Keratinocyte (primary cell): ENCODE measurements around the gene CAMKMT. TPM values are rescaled to one million over a fixed set of nuclear protein-coding genes. Genes with fewer than 3 reads are reported as not detected.

Experiments used
- DNase-seq: peaks from one replicate; pipeline ENCODE4 v3.0.0-alpha.2; 2011; ENCODE audit warnings: low read depth, missing footprints, low spot score
- FAIRE-seq: peaks from 2 replicates; lab custom pipeline; 2011; peaks lifted over from hg19 to GRCh38; lab: Jason Lieb, UNC
- H2AFZ ChIP-seq: 2 replicates; pipeline ENCODE4 v1.6.0; 2012; ENCODE audit warnings: low read length, control low read depth, inconsistent platforms; ENCODE audit not compliant: control insufficient read depth
- H3K27ac ChIP-seq: 2 replicates; pipeline ENCODE4 v1.5.1; 2011; ENCODE audit warnings: low read length; ENCODE audit not compliant: control insufficient read depth, insufficient read depth
- H3K27me3 ChIP-seq: 3 replicates; pipeline ENCODE4 v1.6.0; 2011; ENCODE audit warnings: low read length; ENCODE audit not compliant: control insufficient read depth, insufficient read depth; ENCODE audit errors: extremely low read depth
- H3K36me3 ChIP-seq, 2 experiments: 2 replicates in 1 of 2; 3 replicates in 1 of 2; pipeline ENCODE4 v1.5.1; 2011; ENCODE audit warnings: low read length in 2 of 2, mild to moderate bottlenecking in 1 of 2; ENCODE audit not compliant: control insufficient read depth in 2 of 2, insufficient read depth in 2 of 2; ENCODE audit errors: extremely low read depth in 1 of 2
- H3K4me1 ChIP-seq: 3 replicates; pipeline ENCODE4 v1.5.1; 2011; ENCODE audit warnings: low read length; ENCODE audit not compliant: control insufficient read depth, insufficient read depth; ENCODE audit errors: extremely low read depth
- H3K4me2 ChIP-seq: 3 replicates; pipeline ENCODE4 v1.6.0; 2011; ENCODE audit warnings: low read depth, low read length; ENCODE audit not compliant: control insufficient read depth, insufficient read depth; ENCODE audit errors: extremely low read depth
- H3K4me3 ChIP-seq, 3 experiments: fragments of 200-600 bp in 1 of 3; sonication (generic) in 1 of 3; 2 replicates in 2 of 3; 3 replicates in 1 of 3; pipeline ENCODE4 v1.5.1; 2011 to 2016; ENCODE audit warnings: low read length in 3 of 3, mild to moderate bottlenecking in 3 of 3, control low read depth in 2 of 3, inconsistent platforms in 1 of 3, low read depth in 1 of 3, mixed read lengths in 1 of 3, mixed run types in 1 of 3, moderate library complexity in 1 of 3; ENCODE audit not compliant: control insufficient read depth in 2 of 3, insufficient read depth in 2 of 3; ENCODE audit errors: extremely low read depth in 1 of 3
- H3K79me2 ChIP-seq: 2 replicates; pipeline ENCODE4 v1.6.0; 2012; ENCODE audit warnings: low read length; ENCODE audit not compliant: control insufficient read depth, insufficient read depth
- H3K9ac ChIP-seq: 3 replicates; pipeline ENCODE4 v1.6.0; 2011; ENCODE audit warnings: low read length; ENCODE audit not compliant: control insufficient read depth, insufficient read depth; ENCODE audit errors: extremely low read depth
- H3K9me1 ChIP-seq: 3 replicates; pipeline ENCODE4 v1.6.0; 2011; ENCODE audit warnings: low read length; ENCODE audit not compliant: control insufficient read depth, insufficient read depth; ENCODE audit errors: extremely low read depth
- H3K9me3 ChIP-seq: 2 replicates; pipeline ENCODE4 v1.5.1; 2012; ENCODE audit warnings: low read depth, low read length; ENCODE audit not compliant: control insufficient read depth
- H4K20me1 ChIP-seq: 3 replicates; pipeline ENCODE4 v1.6.0; 2011; ENCODE audit warnings: low read length; ENCODE audit not compliant: control insufficient read depth, insufficient read depth; ENCODE audit errors: extremely low read depth
- EZH2 ChIP-seq: IDR thresholded peaks from one replicate; pipeline ENCODE4 v1.6.1; 2012; ENCODE audit warnings: inconsistent platforms, mild to moderate bottlenecking, low read length, moderate library complexity
- dilution Hi-C: fragments of 300-500 bp; cut with MboI; formaldehyde crosslinking; loops from one replicate; pipeline ENCODE4 v1.7.0; 2020; ENCODE audit warnings: low sequenced_read_pairs; ENCODE audit not compliant: extremely low pct_ligation_motif_present
- polyA plus RNA-seq, 5 experiments: library from polyadenylated mRNA; depleted of rRNA in 3 of 5; stranded (reverse) in 3 of 5; stranded (forward) in 1 of 5; unstranded in 1 of 5; fragments of >200 nt; gene quantifications; 1 replicate in 1 of 5; 2 replicates in 3 of 5; 3 replicates in 1 of 5; pipeline versions ENCODE4 v1.2.1 to v1.2.3, GENCODE V29; 2011 to 2012; ENCODE audit warnings: missing spikeins in 2 of 5, low read depth in 1 of 5, low replicate concordance in 1 of 5
- TF ChIP-seq, protein P1 (sequence below), 3 experiments: IDR thresholded peaks in 1 of 3; conservative IDR thresholded peaks in 1 of 3; optimal IDR thresholded peaks in 1 of 3; 2 replicates in 2 of 3; 3 replicates in 1 of 3; pipeline versions ENCODE3 to v1.5.1; 2011; ENCODE audit warnings: low read length in 3 of 3, mild to moderate bottlenecking in 3 of 3, moderate library complexity in 2 of 3, control low read depth in 1 of 3, inconsistent platforms in 1 of 3; ENCODE audit not compliant: insufficient read depth in 2 of 3; ENCODE audit errors: extremely low read depth in 1 of 3

The CAMKMT gene
- polyA plus RNA-seq, 1 donor (not counting 4 experiments of a cell fraction or from before 2014, with no cell fraction given), result 9.9 TPM

- TF ChIP-seq EZH2, result no peak
- TF ChIP-seq, protein P1, sequence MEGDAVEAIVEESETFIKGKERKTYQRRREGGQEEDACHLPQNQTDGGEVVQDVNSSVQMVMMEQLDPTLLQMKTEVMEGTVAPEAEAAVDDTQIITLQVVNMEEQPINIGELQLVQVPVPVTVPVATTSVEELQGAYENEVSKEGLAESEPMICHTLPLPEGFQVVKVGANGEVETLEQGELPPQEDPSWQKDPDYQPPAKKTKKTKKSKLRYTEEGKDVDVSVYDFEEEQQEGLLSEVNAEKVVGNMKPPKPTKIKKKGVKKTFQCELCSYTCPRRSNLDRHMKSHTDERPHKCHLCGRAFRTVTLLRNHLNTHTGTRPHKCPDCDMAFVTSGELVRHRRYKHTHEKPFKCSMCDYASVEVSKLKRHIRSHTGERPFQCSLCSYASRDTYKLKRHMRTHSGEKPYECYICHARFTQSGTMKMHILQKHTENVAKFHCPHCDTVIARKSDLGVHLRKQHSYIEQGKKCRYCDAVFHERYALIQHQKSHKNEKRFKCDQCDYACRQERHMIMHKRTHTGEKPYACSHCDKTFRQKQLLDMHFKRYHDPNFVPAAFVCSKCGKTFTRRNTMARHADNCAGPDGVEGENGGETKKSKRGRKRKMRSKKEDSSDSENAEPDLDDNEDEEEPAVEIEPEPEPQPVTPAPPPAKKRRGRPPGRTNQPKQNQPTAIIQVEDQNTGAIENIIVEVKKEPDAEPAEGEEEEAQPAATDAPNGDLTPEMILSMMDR (optimal IDR thresholded peaks at IDR 0.05 in 1 of 3, IDR thresholded peaks at IDR 0.05 in 1 of 3, conservative IDR thresholded peaks at IDR 0.05 in 1 of 3; ENCODE audit: extremely low read depth in 1 of 3, insufficient read depth in 2 of 3, low read length in 3 of 3), result no peak
- no peaks in the 10 kb centered on the region for H3K9me1 ChIP-seq
- H3K79me2 ChIP-seq, result no peaks in the 10 kb centered on the region
- H3K4me3 ChIP-seq, result no peak overlapping the region
- no peaks in the 10 kb centered on the region for H4K20me1 ChIP-seq
- FAIRE-seq (no peak), DNase-seq (no peak)
- H3K4me2 ChIP-seq, result no peak overlapping the region
- peaks cover 16% of the 10 kb centered on the region for H3K27me3 ChIP-seq
- H2AFZ ChIP-seq, result no peak overlapping the region
- dilution Hi-C loops, result no loop called here
- H3K27ac ChIP-seq, result no peak overlapping the region
- H3K9ac ChIP-seq, result no peak overlapping the region
- no peaks in the 10 kb centered on the region for H3K9me3 ChIP-seq
- H3K36me3 ChIP-seq, result no peaks in the 10 kb centered on the region
- H3K4me1 ChIP-seq, result no peaks in the 10 kb centered on the region
Observed at GRCh38 chr2:44817256-44817655, 455.5 kb downstream of the CAMKMT start.

GRCh38 chr2:44817673-44818335, 456.1 kb downstream of the CAMKMT start:
- Histone ChIP-seq H4K20me1 (no peaks in the 10 kb centered on the region), H2AFZ (no peak overlapping the region), H3K4me2 (no peak overlapping the region), H3K9me3 (no peaks in the 10 kb centered on the region), H3K27ac (no peak overlapping the region), H3K79me2 (no peaks in the 10 kb centered on the region), H3K9ac (no peak overlapping the region), H3K9me1 (no peaks in the 10 kb centered on the region), H3K27me3 (peaks cover 19% of the 10 kb centered on the region), H3K4me1 (no peaks in the 10 kb centered on the region), H3K4me3 (no peak overlapping the region), H3K36me3 (no peaks in the 10 kb centered on the region)
- DNase-seq (no peak), FAIRE-seq (no peak)
- dilution Hi-C loops, result no loop called here
- no peak for TF ChIP-seq EZH2
- TF ChIP-seq, protein P1 (optimal IDR thresholded peaks at IDR 0.05 in 1 of 3, IDR thresholded peaks at IDR 0.05 in 1 of 3, conservative IDR thresholded peaks at IDR 0.05 in 1 of 3; ENCODE audit: extremely low read depth in 1 of 3, insufficient read depth in 2 of 3, low read length in 3 of 3), result no peak
